Measurements from ENCODE around the gene MYO16.

DNA sequence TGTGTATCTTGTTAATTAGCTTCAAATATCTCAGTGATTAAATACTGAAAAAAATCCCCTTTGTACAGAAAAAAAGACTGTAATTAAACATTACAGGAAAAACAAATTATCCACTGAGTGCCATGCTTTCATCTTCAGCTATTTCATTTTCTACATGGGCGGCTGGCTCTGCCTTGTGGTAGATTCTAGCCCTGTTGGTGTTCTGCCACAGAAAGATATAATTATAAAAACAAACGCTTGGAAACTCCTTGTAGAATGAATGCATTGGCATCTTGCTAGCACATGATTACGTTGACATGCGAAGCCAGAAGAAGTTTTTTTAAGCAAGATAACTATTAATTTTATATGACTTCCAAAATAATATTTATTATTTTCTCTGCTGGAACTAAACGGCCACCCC, 496.8 kb downstream of the MYO16 start:
- TF ChIP-seq CTCF (IDR thresholded peaks at IDR 0.05): no peak
- TF ChIP-seq ZFX (IDR thresholded peaks at IDR 0.05; ENCODE audit: borderline replicate concordance): no peak
